ENCODE measurements around the gene TYW3.

TYW3 gene

GRCh38 chr1:74811436-74812179 lies 78.7 kb downstream of the TYW3 start:
- DNase-seq: no peak

- no peak for DNase-seq
These were observed 79.2 kb downstream of the TYW3 start for GRCh38 chr1:74812180-74812541.
